Right ventricle myocardium inferior (tissue), 1 donor: ENCODE results near the gene AMPH. TPM values are rescaled to one million over a fixed set of nuclear protein-coding genes. Genes with fewer than 3 reads are reported as not detected.
"Not testable (repeated sequence)": the region's sequence is repeated elsewhere in the genome, so short reads cannot be mapped to it uniquely, and the experiment has no call there.

ENCODE experiments used
- ATAC-seq: fragments of 200-7000 bp; cut with Tn5 transposase; one replicate; pipeline ENCODE4 v1.9.1; 2020; ENCODE audit warnings: mild to moderate bottlenecking, moderate library complexity
- DNase-seq: peaks from one replicate; pipeline ENCODE4 v3.0.0; 2021; ENCODE audit errors: missing footprints
- intact Hi-C: fragments of 100-400 bp; cut with DNase I; formaldehyde crosslinking; loops from one replicate; pipeline ENCODE4 v1.11.0; 2022
- total RNA-seq: library from RNA; stranded (reverse); fragmentation: NEBNext Ultra II Directional; extraction: Animal tissue kit (Norgen Biotek cat#: 25700); gene quantifications from one replicate; pipeline ENCODE4 v1.2.1, GENCODE V29; 2021
- donor health status: DM: no; HTN: yes; CAD: no; lungs with severe emphysema.

The AMPH gene
- total RNA-seq, 1 donor from 2014 or later: 2.4 TPM

- intact Hi-C loops: no loop called here
- ATAC-seq: no peak
- DNase-seq: peak; percentile 59
These were observed 202.1 kb downstream of the AMPH start for GRCh38 chr7:38429057-38429456.

- intact Hi-C loops: no loop called here
- DNase-seq: no peak
- ATAC-seq: peak; percentile 60
These were observed 203.1 kb downstream of the AMPH start for GRCh38 chr7:38428041-38428440.

- intact Hi-C loops: no loop called here
- DNase-seq: no peak
- no peak for ATAC-seq
These were observed 203.8 kb downstream of the AMPH start for GRCh38 chr7:38427279-38427955.

- DNase-seq: no peak
- ATAC-seq: no peak
- intact Hi-C loops: no loop called here
These were observed 205.7 kb downstream of the AMPH start for GRCh38 chr7:38425509-38425908.

GRCh38 chr7:38424750-38425463, 206.3 kb downstream of the AMPH start:
- ATAC-seq (no peak), DNase-seq (no peak)
- intact Hi-C loops: no loop called here

- DNase-seq (no peak), ATAC-seq (no peak)
- intact Hi-C loops: no loop called here
These were observed 217.4 kb downstream of the AMPH start for GRCh38 chr7:38413784-38414183.

- intact Hi-C loops: no loop called here
- no peak for ATAC-seq
- no peak for DNase-seq
These were observed 219.8 kb downstream of the AMPH start for GRCh38 chr7:38411404-38411803.

- intact Hi-C loops: no loop called here
- ATAC-seq: no peak
- DNase-seq: no peak
These were observed 221.1 kb downstream of the AMPH start for GRCh38 chr7:38410056-38410455.

GRCh38 chr7:38409531-38409930, 221.6 kb downstream of the AMPH start:
- ATAC-seq: no peak
- intact Hi-C loops: no loop called here
- DNase-seq: no peak

- peak; percentile 78 for DNase-seq
- ATAC-seq: no peak
These were observed 232.3 kb downstream of the AMPH start for GRCh38 chr7:38398725-38399321.

GRCh38 chr7:38396852-38397251, 234.3 kb downstream of the AMPH start:
- no peak for ATAC-seq
- no peak for DNase-seq
- intact Hi-C loops: loop anchor here (5.0 to 10.0 kb wide), 2 partner anchors 265 to 1128 kb away; no protein-coding TSS in a partner anchor

More at GRCh38 chr7:38398725-38399321, 232.3 kb downstream of the AMPH start:
- intact Hi-C loops: loop anchor here (5.0 to 10.0 kb wide), 2 partner anchors 263 to 1126 kb away; no protein-coding TSS in a partner anchor

- not testable (repeated sequence) for ATAC-seq, DNase-seq
- intact Hi-C loops: loop anchor here (5.0 to 10.0 kb wide), 2 partner anchors 266 to 1129 kb away; no protein-coding TSS in a partner anchor
These were observed 235.1 kb downstream of the AMPH start for GRCh38 chr7:38395921-38396552.

GRCh38 chr7:38394660-38395059, 236.5 kb downstream of the AMPH start:
- DNase-seq (no peak), ATAC-seq (no peak)
- intact Hi-C loops: loop anchor here (5.0 to 10.0 kb wide), 2 partner anchors 268 to 1130 kb away; no protein-coding TSS in a partner anchor

- DNase-seq: no peak
- ATAC-seq: no peak
- intact Hi-C loops: loop anchor here (10.0 kb wide), 1 partner anchor 1131 kb away; no protein-coding TSS in a partner anchor
These were observed 237.3 kb downstream of the AMPH start for GRCh38 chr7:38393874-38394273.

GRCh38 chr7:38391751-38392150, 239.4 kb downstream of the AMPH start:
- intact Hi-C loops: loop anchor here (10.0 kb wide), 1 partner anchor 1133 kb away; no protein-coding TSS in a partner anchor
- ATAC-seq (no peak), DNase-seq (no peak)

- ATAC-seq (no peak), DNase-seq (no peak)
- intact Hi-C loops: no loop called here
These were observed 245.5 kb downstream of the AMPH start for GRCh38 chr7:38385682-38386081.

GRCh38 chr7:38383281-38383680, 247.9 kb downstream of the AMPH start:
- no peak for ATAC-seq
- DNase-seq: no peak
- intact Hi-C loops: no loop called here

GRCh38 chr7:38382684-38383083, 248.5 kb downstream of the AMPH start:
- intact Hi-C loops: no loop called here
- no peak for ATAC-seq
- DNase-seq: no peak

- ATAC-seq: no peak
- intact Hi-C loops: no loop called here
These were observed 255.7 kb downstream of the AMPH start for GRCh38 chr7:38375453-38375852.

More at GRCh38 chr7:38375453-38375852, 255.7 kb downstream of the AMPH start:
- DNase-seq: no peak
